ENCODE data around the gene C10orf143.

The C10orf143 gene

GRCh38 chr10:130044067-130045061 is 66.3 kb downstream of the C10orf143 start:
- H3K4me3 ChIP-seq (ENCODE audit: low read depth, low read length, poor library complexity, severe bottlenecking), result no peak overlapping the region
- no peak overlapping the region for H2AFZ ChIP-seq (ENCODE audit: low read length)
- H4K20me1 ChIP-seq (ENCODE audit: insufficient read depth, low read length), result no peaks in the 10 kb centered on the region
- H3K4me2 ChIP-seq (ENCODE audit: low read length), result no peak overlapping the region
- no peaks in the 10 kb centered on the region for H3K36me3 ChIP-seq (ENCODE audit: insufficient read depth, low read length)
- H3K27ac ChIP-seq (ENCODE audit: low read depth, low read length, poor library complexity, severe bottlenecking), result no peak overlapping the region
- H3K9me2 ChIP-seq (ENCODE audit: low read depth, low read length), result no peaks in the 10 kb centered on the region
- no peaks in the 10 kb centered on the region for H3K27me3 ChIP-seq (ENCODE audit: insufficient read depth, low read length)
- no peak overlapping the region for H3K9ac ChIP-seq (ENCODE audit: low read length)
- H3K9me3 ChIP-seq (ENCODE audit: low read length), result no peaks in the 10 kb centered on the region
- H3K4me1 ChIP-seq (ENCODE audit: insufficient read depth, low read length, severe bottlenecking), result no peaks in the 10 kb centered on the region
- no peaks in the 10 kb centered on the region for H3F3A ChIP-seq (ENCODE audit: insufficient read depth, low read length)
- no peaks in the 10 kb centered on the region for H3K79me2 ChIP-seq (ENCODE audit: insufficient read depth, low read length)
- TF ChIP-seq, protein P1, sequence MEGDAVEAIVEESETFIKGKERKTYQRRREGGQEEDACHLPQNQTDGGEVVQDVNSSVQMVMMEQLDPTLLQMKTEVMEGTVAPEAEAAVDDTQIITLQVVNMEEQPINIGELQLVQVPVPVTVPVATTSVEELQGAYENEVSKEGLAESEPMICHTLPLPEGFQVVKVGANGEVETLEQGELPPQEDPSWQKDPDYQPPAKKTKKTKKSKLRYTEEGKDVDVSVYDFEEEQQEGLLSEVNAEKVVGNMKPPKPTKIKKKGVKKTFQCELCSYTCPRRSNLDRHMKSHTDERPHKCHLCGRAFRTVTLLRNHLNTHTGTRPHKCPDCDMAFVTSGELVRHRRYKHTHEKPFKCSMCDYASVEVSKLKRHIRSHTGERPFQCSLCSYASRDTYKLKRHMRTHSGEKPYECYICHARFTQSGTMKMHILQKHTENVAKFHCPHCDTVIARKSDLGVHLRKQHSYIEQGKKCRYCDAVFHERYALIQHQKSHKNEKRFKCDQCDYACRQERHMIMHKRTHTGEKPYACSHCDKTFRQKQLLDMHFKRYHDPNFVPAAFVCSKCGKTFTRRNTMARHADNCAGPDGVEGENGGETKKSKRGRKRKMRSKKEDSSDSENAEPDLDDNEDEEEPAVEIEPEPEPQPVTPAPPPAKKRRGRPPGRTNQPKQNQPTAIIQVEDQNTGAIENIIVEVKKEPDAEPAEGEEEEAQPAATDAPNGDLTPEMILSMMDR (IDR thresholded peaks at IDR 0.05; ENCODE audit: low read length), result no peak
- TF ChIP-seq EZH2 (IDR thresholded peaks at IDR 0.05; ENCODE audit: borderline replicate concordance, low read length), result no peak

GRCh38 chr10:130043491-130043890 is 67.1 kb downstream of the C10orf143 start:
- Histone ChIP-seq H4K20me1 (ENCODE audit: insufficient read depth, low read length) (no peaks in the 10 kb centered on the region), H3K79me2 (ENCODE audit: insufficient read depth, low read length) (no peaks in the 10 kb centered on the region), H3K4me2 (ENCODE audit: low read length) (no peak overlapping the region), H3F3A (ENCODE audit: insufficient read depth, low read length) (no peaks in the 10 kb centered on the region), H3K4me1 (ENCODE audit: insufficient read depth, low read length, severe bottlenecking) (no peaks in the 10 kb centered on the region), H3K4me3 (ENCODE audit: low read depth, low read length, poor library complexity, severe bottlenecking) (no peak overlapping the region), H3K9ac (ENCODE audit: low read length) (no peak overlapping the region), H3K27me3 (ENCODE audit: insufficient read depth, low read length) (no peaks in the 10 kb centered on the region; the same call in 1 of the 2 replicates), H3K9me3 (ENCODE audit: low read length) (no peaks in the 10 kb centered on the region), H2AFZ (ENCODE audit: low read length) (no peak overlapping the region), H3K9me2 (ENCODE audit: low read depth, low read length) (no peaks in the 10 kb centered on the region), H3K36me3 (ENCODE audit: insufficient read depth, low read length) (no peaks in the 10 kb centered on the region), H3K27ac (ENCODE audit: low read depth, low read length, poor library complexity, severe bottlenecking) (no peak overlapping the region)
- TF ChIP-seq EZH2 (IDR thresholded peaks at IDR 0.05; ENCODE audit: borderline replicate concordance, low read length), result no peak
- TF ChIP-seq, protein P1 (IDR thresholded peaks at IDR 0.05; ENCODE audit: low read length), result no peak

GRCh38 chr10:130042381-130042780 is 68.2 kb downstream of the C10orf143 start:
- no peaks in the 10 kb centered on the region for H3K36me3 ChIP-seq (ENCODE audit: insufficient read depth, low read length)
- H3F3A ChIP-seq (ENCODE audit: insufficient read depth, low read length), result no peaks in the 10 kb centered on the region
- no peaks in the 10 kb centered on the region for H3K79me2 ChIP-seq (ENCODE audit: insufficient read depth, low read length)
- H3K9me2 ChIP-seq (ENCODE audit: low read depth, low read length), result no peaks in the 10 kb centered on the region
- H2AFZ ChIP-seq (ENCODE audit: low read length), result no peak overlapping the region
- no peaks in the 10 kb centered on the region; the same call in 1 of the 2 replicates for H3K27me3 ChIP-seq (ENCODE audit: insufficient read depth, low read length)
- no peak overlapping the region for H3K4me3 ChIP-seq (ENCODE audit: low read depth, low read length, poor library complexity, severe bottlenecking)
- no peak overlapping the region for H3K4me2 ChIP-seq (ENCODE audit: low read length)
- no peak overlapping the region for H3K9ac ChIP-seq (ENCODE audit: low read length)
- H3K4me1 ChIP-seq (ENCODE audit: insufficient read depth, low read length, severe bottlenecking), result no peaks in the 10 kb centered on the region
- TF ChIP-seq EZH2 (IDR thresholded peaks at IDR 0.05; ENCODE audit: borderline replicate concordance, low read length), result no peak
- TF ChIP-seq, protein P1 (IDR thresholded peaks at IDR 0.05; ENCODE audit: low read length), result no peak
- no peaks in the 10 kb centered on the region for H3K9me3 ChIP-seq (ENCODE audit: low read length)
- H3K27ac ChIP-seq (ENCODE audit: low read depth, low read length, poor library complexity, severe bottlenecking), result no peak overlapping the region
- H4K20me1 ChIP-seq (ENCODE audit: insufficient read depth, low read length), result no peaks in the 10 kb centered on the region
